ENCODE measurements around the gene GRIK3. TPM values are rescaled to one million over a fixed set of nuclear protein-coding genes. Genes with fewer than 3 reads are reported as not detected.

The GRIK3 gene
- total and polyA plus RNA-seq, 2 experiments from 2014 or later: 0.31 to 2.9 TPM

DNA sequence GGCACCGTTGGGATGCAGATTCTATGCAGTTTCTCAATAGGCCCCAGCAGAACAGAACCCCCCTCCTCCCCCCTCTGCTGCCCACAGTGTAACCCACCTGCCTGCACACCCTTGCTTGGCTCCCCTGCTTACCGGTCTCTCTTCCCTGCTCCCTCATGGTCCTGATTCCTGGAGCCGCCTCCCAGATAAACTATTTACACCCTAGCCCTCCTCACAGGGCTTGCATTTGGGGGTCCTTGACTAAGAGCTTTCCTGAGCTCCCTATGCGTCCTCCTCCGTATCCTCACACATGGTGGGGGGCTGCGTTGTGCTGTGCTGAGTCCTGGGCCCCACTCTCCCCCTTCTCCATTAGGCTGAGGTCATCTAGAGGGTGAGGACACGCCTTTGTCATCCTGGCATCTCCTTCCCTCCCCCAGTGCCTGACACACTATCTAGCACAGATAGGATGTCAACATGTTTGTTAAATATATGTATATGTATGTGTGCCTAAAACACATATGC, 121.9 kb downstream of the GRIK3 start (continued):
- TF ChIP-seq CTCF (conservative IDR thresholded peaks at IDR 0.05; ENCODE audit: low read depth in 2 of 2) (no peak), CREB1 (CRISPR knock-in tag; IDR thresholded peaks at IDR 0.05; ENCODE audit: low read depth) (no peak), POLR2AphosphoS5 (IDR thresholded peaks at IDR 0.05; ENCODE audit: low read depth) (no peak), EZH2 (IDR thresholded peaks at IDR 0.05; ENCODE audit: low read depth, unreplicated experiment) (no peak)
- TF ChIP-seq, protein P1, sequence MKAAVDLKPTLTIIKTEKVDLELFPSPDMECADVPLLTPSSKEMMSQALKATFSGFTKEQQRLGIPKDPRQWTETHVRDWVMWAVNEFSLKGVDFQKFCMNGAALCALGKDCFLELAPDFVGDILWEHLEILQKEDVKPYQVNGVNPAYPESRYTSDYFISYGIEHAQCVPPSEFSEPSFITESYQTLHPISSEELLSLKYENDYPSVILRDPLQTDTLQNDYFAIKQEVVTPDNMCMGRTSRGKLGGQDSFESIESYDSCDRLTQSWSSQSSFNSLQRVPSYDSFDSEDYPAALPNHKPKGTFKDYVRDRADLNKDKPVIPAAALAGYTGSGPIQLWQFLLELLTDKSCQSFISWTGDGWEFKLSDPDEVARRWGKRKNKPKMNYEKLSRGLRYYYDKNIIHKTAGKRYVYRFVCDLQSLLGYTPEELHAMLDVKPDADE (IDR thresholded peaks at IDR 0.05): no peak

DNA sequence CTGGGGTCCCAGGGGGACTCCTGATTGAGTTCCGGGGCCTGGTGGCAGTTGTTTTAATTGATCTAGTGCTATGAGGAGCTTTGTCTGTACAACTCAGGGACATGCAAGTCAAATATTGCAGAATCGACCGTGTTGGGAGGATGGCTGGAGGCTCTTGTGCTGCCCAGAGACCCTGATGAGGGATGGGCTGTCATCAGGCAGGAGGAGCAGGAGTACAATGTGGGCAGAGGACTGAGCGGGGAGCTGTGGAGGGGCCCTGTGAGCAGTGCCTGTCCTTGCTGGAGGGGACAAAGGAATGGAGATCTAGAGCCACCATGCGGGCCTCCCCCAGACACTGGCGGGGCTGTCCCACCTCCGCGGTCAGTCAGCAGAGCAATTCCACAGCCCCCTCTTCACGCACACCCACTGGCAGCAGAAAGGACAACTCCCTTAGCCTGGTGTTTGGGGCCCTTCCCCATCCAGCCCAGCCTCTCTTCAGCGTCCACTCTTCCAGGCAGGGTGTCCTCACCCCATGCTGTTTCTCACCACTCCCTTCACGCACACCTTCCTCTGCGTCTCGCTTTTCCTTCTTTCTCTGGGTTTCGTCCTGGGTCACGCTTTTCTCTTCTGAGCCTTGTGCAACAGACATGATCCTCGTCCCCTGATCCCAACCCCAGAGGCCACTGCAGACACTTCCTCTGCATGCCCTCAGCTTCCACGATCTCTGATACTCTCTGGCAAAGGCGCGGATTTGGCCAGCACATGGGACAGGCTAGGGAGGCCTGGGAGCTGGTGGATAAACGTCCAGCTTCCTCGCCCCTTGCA, 122.6 kb downstream of the GRIK3 start:
- Histone ChIP-seq H3K27me3 (ENCODE audit: insufficient read depth) (no peaks in the 10 kb centered on the region), H3K27ac (ENCODE audit: low read depth) (no peak overlapping the region), H4K20me1 (replicated peaks; ENCODE audit: insufficient read depth) (no peaks in the 10 kb centered on the region), H2AFZ (no peak overlapping the region), H3K4me3 (no peak overlapping the region), H3K4me1 (ENCODE audit: insufficient read depth) (no peaks in the 10 kb centered on the region), H3K4me2 (no peak overlapping the region), H3K79me2 (replicated peaks; ENCODE audit: insufficient read depth) (no peaks in the 10 kb centered on the region), H3F3A (replicated peaks; ENCODE audit: low read depth) (no peaks in the 10 kb centered on the region), H3K9me2 (ENCODE audit: insufficient read depth) (no peaks in the 10 kb centered on the region), H3K36me3 (ENCODE audit: insufficient read depth) (no peaks in the 10 kb centered on the region)
- H3K27ac Mint-ChIP-seq: peak overlapping the region; percentile 65; the same call in 1 of the 2 replicates
- peaks cover 14% of the 10 kb centered on the region for H3K27me3 Mint-ChIP-seq (ENCODE audit: insufficient read depth, low read depth, poor library complexity)
- peaks cover 10% of the 10 kb centered on the region; the same call in 2 of the 3 replicates for H3K36me3 Mint-ChIP-seq (ENCODE audit: low read depth)
- ATAC-seq: no peak
- H3K9me3 Mint-ChIP-seq: peaks cover 21% of the 10 kb centered on the region
- H3K4me1 Mint-ChIP-seq: peaks cover 20% of the 10 kb centered on the region
- no peak overlapping the region for H3K4me3 Mint-ChIP-seq
- DNase-seq (ENCODE audit: low spot score): no peak
- TF ChIP-seq JUNB (IDR thresholded peaks at IDR 0.05; ENCODE audit: unreplicated experiment) (no peak), POLR2AphosphoS5 (IDR thresholded peaks at IDR 0.05; ENCODE audit: low read depth) (no peak), CREB1 (CRISPR knock-in tag; IDR thresholded peaks at IDR 0.05; ENCODE audit: low read depth) (no peak), STAT1 (IDR thresholded peaks at IDR 0.05; ENCODE audit: unreplicated experiment) (no peak), NANOG (IDR thresholded peaks at IDR 0.05; ENCODE audit: borderline replicate concordance) (no peak), ZNF462 (CRISPR knock-in tag; IDR thresholded peaks at IDR 0.05) (no peak), EZH2 (IDR thresholded peaks at IDR 0.05; ENCODE audit: low read depth, unreplicated experiment) (no peak), CTCF (conservative IDR thresholded peaks at IDR 0.05; ENCODE audit: low read depth in 2 of 2) (no peak), ZNF114 (CRISPR knock-in tag; IDR thresholded peaks at IDR 0.05) (no peak)
- TF ChIP-seq, protein P1 (IDR thresholded peaks at IDR 0.05): no peak
